Measurements from ENCODE around the gene SPAG16. TPM values are rescaled to one million over a fixed set of nuclear protein-coding genes. Genes with fewer than 3 reads are reported as not detected.

The SPAG16 gene
- total RNA-seq, 1 experiment from 2014 or later = 17.3 TPM

DNA sequence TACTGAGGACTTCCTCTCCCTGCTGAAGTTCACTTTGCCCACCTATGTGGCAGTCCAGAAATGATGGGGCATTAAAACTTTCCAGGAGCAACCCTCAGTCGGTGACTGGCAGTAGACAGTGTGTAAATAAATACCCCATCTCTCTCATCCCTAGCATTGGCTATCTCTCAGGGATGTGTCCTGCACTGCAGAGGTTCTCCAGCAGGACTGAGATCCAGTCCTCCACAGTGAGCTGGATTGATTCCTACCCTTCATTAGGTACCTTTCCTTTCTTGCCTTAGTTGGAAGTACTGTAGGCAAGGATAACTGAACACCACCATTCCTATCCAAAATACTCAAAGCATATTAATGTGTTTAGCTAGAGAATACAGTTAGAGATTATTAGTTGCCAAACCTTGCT is 441.8 kb downstream of the SPAG16 start:
- H2BK5ac ChIP-seq (ENCODE audit: insufficient read length, low read length) = no peak overlapping the region
- Mint-ChIP-seq H3K4me3 (no peak overlapping the region; a peak in 1 of 5 replicates), H3K27ac (no peak overlapping the region), H3K9me3 (no peaks in the 10 kb centered on the region), H3K36me3 (ENCODE audit: insufficient read depth in 1 of 3, low read depth in 3 of 3) (no peaks in the 10 kb centered on the region), H3K27me3 (ENCODE audit: low read depth) (no peaks in the 10 kb centered on the region), H3K4me1 (peaks cover 18 to 20% of the 10 kb centered on the region in 2 experiments)
- H2BK15ac ChIP-seq (ENCODE audit: low read depth, low read length) = no peak overlapping the region
- H3K56ac ChIP-seq (ENCODE audit: insufficient read length, low read depth, low read length) = no peak overlapping the region
- H2AFZ ChIP-seq (ENCODE audit: low read length) = no peak overlapping the region
- no peak overlapping the region for H3K4me2 ChIP-seq (ENCODE audit: insufficient read depth, insufficient read length, low read length)
- no peak overlapping the region for H2BK12ac ChIP-seq (ENCODE audit: insufficient read length, low read depth, low read length)
- H3K4ac ChIP-seq (ENCODE audit: low read depth, low read length) = no peak overlapping the region
- H4K20me1 ChIP-seq (ENCODE audit: control insufficient read depth, insufficient read depth, insufficient read length) = no peaks in the 10 kb centered on the region
- H4K91ac ChIP-seq (ENCODE audit: insufficient read length, low read depth, low read length) = no peak overlapping the region
- H2AK5ac ChIP-seq (ENCODE audit: insufficient read length, low read length) = no peak overlapping the region
- H3K9me3 ChIP-seq (ENCODE audit: control insufficient read depth, low read depth, low read length) = no peaks in the 10 kb centered on the region
- H4K5ac ChIP-seq (ENCODE audit: insufficient read length, low read depth, low read length) = no peak overlapping the region
- DNase-seq = no peak
- no CpG with 5 or more reads among the region's 1 CpG for WGBS (ENCODE audit: extremely low coverage, insufficient read length, low lambda C conversion rate)
- H3K18ac ChIP-seq (ENCODE audit: insufficient read length, low read depth, low read length) = no peak overlapping the region
- H3K27me3 ChIP-seq (ENCODE audit: insufficient read depth, low read length) = no peaks in the 10 kb centered on the region
- H3K23me2 ChIP-seq (ENCODE audit: insufficient read length, low read depth, low read length, poor library complexity, severe bottlenecking) = no peaks in the 10 kb centered on the region
- no peaks in the 10 kb centered on the region for H3K79me2 ChIP-seq (ENCODE audit: insufficient read depth, low read length)
- H3K27ac ChIP-seq (ENCODE audit: insufficient read length, low read depth, low read length) = no peak overlapping the region
- H3K9ac ChIP-seq (ENCODE audit: extremely low read depth, insufficient read length, low read length) = no peak overlapping the region
- H3T11ph ChIP-seq (ENCODE audit: low read length) = no peak overlapping the region
- no peak overlapping the region for H4K8ac ChIP-seq (replicated peaks; ENCODE audit: insufficient read length, low read depth, low read length)
- no peak overlapping the region for H3K14ac ChIP-seq (ENCODE audit: insufficient read depth, low read length)
- TF ChIP-seq, protein P1, sequence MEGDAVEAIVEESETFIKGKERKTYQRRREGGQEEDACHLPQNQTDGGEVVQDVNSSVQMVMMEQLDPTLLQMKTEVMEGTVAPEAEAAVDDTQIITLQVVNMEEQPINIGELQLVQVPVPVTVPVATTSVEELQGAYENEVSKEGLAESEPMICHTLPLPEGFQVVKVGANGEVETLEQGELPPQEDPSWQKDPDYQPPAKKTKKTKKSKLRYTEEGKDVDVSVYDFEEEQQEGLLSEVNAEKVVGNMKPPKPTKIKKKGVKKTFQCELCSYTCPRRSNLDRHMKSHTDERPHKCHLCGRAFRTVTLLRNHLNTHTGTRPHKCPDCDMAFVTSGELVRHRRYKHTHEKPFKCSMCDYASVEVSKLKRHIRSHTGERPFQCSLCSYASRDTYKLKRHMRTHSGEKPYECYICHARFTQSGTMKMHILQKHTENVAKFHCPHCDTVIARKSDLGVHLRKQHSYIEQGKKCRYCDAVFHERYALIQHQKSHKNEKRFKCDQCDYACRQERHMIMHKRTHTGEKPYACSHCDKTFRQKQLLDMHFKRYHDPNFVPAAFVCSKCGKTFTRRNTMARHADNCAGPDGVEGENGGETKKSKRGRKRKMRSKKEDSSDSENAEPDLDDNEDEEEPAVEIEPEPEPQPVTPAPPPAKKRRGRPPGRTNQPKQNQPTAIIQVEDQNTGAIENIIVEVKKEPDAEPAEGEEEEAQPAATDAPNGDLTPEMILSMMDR (conservative IDR thresholded peaks at IDR 0.05) = peak; percentile 28; the same call in 2 of the 3 replicates
- no peaks in the 10 kb centered on the region; the same call in 1 of the 2 replicates for H3K4me1 ChIP-seq (ENCODE audit: insufficient read depth, low read length)
- H3K23ac ChIP-seq (ENCODE audit: insufficient read length, low read depth, low read length) = no peak overlapping the region
- H2BK120ac ChIP-seq (ENCODE audit: low read depth, low read length, poor library complexity, severe bottlenecking) = no peak overlapping the region
- no peak overlapping the region for H2BK20ac ChIP-seq (ENCODE audit: low read depth, low read length, poor library complexity, severe bottlenecking)
- H3K79me1 ChIP-seq (ENCODE audit: insufficient read depth, low read depth, low read length, poor library complexity, severe bottlenecking) = no peaks in the 10 kb centered on the region

Measured in H9 (cell line).